GM19452 (cell line): Measurements from ENCODE around the gene CAPZB.

ENCODE experiments used
- ATAC-seq: cut with Tn5 transposase; IDR thresholded peaks from one replicate; pipeline ENCODE4 v1.9.1; 2021; ENCODE audit not compliant: unreplicated experiment

CAPZB gene

DNA sequence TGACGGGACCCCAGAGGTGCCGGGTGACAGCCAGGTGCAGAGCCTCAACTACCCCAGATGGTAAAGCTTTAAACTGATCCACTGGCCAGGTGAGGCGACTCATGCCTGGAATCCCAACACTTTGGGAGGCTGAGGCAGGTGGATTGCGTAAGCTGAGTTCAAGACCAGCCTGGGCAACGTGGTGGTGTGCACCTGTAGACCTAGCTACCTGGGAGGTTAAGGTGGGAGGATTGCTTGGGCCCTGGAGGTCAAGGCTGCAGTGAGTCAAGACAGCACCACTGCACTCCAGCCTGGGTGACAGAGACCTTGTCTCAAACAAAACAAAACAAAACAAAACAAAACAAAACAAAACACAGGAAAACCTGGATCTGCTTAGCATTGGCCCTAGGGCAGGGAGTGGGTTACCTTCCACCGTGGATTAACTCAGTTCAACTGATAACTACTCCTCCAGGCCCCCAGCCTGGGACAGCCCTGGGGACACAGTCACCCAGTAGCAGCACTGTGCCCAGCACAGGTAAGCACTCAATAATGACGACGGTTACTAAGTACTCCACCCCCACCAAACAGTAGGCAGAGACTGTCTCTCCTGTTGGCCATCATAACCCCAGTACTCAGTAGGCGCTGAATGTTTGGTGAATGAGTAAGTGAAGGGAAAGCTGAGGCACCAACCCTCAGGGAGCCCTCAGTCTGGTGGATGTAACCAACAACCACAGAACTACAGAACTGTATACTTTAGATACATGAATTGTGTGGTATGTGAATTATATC lies 151.6 kb downstream of the CAPZB start:
- no peak for ATAC-seq

DNA sequence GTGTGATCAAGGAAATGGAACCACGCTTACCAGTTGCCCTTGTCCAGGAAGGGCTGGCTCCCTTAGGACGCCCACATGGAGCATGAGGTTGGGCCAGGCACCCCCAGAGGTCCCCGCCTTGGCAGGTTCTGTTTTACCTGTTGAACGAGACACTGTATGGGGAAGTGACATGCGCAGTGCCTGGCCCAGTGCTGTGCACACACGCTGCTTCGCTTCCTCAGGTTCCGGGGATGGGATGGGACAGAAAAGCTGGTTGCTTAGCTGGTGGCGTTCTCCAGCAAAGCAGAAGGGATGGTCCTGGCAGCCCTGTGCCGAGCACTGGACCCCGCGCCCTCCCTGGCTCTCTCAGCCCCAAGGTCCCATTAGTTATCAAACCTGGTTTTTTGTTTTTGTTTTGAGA lies 152.5 kb downstream of the CAPZB start:
- no peak for ATAC-seq

DNA sequence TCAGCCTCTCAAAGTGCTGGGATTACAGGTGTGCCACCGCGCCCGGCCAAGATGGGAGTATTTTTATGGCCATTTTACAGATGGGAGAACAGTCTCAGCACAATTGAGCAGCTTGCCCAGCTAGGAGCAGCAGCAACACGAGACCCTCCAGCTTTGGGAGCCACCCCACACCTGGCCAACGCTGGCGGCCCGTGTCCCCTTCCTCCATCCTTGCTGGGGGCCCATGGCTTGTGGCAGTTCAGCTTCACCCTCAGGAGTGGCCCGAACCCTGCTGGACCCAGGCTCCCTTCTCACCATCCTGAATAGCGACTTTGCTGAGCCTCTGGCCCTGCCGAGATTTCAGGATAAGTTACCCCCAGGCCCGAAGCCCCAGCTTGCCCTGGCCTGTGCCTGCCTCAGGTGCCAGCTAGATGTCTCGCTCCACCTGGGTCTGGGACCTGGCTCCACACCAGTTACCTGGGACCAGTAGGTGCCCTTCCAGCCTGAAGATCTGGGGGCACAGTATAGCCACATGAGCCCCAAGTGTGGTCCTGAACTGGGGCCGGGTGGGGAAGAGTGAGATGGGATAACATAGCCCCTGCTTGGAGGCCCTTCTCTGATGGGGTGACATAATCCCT lies 154.0 kb downstream of the CAPZB start:
- no peak for ATAC-seq

DNA sequence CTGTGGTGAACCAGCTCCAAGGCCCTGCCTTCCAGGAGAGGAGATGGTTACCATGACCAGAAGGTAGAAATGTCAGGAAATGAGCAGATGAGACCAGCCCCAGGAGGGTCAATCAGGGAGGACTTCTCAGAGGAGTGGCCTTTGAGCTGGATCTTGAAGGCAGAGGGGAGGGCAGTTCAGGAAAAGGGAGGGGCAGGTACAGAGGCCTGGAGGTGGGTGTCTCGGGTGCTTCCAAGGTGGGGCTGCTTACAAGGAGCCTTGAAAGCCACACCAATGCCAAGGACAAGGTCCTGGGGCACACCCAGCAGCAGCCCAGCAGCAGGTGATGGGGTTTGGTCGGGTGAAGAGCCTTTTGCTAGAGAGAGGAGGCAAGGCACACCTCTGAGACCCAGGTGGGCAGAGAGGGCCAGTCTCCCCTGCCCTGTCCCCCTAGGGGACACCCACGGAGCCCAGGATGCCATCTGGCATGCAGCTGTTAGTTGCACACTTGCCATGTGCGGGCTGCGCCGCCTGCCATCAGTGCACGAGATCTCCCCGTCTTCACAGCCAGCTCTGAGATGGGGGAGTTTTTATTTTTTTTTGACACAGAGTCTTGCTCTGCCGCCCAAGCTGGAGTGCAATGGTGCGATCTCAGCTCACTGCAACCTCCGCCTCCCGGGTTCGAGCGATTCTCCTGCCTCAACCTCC lies 154.7 kb downstream of the CAPZB start:
- ATAC-seq: no peak

DNA sequence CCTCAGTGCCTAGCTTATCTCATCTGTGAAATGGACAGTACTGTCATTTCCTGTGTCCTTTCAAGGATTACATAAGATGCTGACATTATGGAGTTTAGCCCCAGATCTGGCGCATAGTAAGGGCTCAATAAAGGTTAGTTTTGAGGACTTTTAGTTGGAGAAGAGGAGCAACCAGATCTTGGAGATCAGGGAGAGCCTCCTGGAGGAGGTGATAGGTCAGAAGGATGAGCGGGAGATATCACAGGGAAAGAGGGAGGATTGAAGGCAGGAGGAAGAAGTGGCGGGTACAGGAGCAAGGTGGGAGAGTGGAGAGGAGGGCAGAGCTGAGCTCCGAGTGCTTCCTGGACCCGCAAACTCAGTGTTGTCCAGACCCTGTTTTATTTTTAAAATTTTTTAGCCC lies 155.7 kb downstream of the CAPZB start:
- ATAC-seq: no peak

DNA sequence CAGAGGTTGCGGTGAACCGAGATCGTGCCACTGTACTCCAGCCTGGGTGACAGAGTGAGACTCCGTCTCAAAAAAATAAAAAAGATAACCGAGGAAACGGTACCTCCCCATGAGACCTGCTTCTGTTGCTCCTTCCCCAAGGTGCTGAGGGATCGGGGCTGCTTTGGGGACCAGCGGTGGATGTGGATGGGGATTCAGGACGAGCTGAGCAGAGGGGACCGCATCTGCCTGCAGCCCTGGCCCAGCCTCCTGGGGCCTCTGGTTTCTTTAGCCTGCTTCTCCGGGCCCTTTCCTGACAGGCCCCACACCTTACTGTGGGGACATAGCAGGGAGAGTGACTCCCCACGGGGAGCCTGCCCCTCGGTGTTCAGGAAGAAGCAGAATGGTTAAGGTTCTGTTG lies 156.2 kb downstream of the CAPZB start:
- ATAC-seq: no peak

DNA sequence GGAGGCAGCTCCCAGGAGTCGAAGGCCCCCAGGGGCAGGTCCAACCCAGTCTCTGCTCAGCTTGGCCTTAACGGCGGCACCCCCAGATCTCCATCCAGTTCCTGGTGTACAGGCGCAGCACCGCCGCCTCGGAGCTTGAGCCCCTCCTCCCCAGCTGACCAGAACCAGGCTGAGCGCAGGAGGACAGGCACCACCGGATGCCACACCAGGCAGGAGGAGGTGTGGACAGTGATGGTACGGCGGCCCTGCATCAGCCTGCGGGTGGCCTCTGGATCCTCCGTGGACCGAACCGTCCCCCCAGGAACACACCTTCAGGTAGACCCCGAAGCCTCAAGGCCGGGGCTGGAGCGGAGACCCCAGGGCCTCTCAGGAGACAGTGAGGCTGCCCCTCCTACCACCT lies 156.9 kb downstream of the CAPZB start:
- no peak for ATAC-seq

DNA sequence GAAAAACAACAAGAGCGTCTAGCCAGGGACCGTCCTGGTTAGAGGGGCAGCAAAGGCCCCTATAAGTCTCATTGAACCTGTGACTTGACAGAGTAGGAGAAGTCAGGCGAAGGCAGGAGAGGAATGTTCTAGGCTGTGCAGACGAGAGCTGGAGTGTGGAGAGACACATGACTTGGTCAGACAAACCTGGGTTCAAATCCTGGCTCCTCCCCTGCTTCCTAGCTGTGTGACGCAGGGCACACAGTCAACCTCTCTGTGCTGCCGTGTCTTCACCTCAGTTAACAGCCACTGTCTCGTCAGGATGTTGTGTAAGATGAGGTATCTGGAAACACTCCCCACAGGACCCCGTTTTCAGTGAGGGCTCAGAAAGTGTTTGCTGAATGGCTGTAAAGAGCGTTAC lies 157.6 kb downstream of the CAPZB start:
- no peak for ATAC-seq

DNA sequence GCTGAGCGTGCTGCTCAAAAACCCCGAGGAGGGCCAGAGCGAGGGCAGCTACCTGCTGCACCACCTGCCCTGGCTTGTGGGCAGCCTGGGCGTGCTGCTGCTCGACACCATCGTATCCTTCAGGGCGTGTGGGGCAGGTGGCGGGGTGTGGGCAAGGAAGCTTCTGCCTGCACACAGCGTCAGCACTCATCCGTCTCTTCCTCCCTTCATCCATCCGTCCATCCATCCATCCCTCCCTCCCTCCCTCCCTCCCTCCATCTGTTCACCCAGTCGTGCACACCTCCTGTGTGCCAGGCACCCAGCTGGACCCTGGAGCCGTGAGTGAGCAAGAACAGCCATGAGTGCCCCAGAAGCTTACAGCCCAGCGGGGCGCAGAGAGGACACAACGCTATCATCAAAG lies 158.0 kb downstream of the CAPZB start:
- no peak for ATAC-seq

DNA sequence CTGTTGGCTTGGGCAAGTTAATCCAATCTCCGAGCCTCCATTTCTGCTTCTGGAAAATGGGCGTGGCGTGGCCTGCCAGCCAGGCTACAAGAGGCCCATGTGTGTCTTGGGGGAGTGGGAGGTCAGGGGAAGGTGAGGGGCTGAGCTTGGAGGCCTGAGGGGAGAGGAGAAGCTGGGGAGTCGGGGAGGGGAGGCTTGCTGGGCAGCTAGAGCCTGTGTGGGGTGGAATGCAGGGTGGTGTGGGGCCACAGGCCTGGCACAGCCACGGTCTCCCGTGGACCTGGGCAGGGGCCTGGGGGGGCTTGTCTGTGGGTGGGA lies 158.6 kb downstream of the CAPZB start:
- ATAC-seq: no peak

DNA sequence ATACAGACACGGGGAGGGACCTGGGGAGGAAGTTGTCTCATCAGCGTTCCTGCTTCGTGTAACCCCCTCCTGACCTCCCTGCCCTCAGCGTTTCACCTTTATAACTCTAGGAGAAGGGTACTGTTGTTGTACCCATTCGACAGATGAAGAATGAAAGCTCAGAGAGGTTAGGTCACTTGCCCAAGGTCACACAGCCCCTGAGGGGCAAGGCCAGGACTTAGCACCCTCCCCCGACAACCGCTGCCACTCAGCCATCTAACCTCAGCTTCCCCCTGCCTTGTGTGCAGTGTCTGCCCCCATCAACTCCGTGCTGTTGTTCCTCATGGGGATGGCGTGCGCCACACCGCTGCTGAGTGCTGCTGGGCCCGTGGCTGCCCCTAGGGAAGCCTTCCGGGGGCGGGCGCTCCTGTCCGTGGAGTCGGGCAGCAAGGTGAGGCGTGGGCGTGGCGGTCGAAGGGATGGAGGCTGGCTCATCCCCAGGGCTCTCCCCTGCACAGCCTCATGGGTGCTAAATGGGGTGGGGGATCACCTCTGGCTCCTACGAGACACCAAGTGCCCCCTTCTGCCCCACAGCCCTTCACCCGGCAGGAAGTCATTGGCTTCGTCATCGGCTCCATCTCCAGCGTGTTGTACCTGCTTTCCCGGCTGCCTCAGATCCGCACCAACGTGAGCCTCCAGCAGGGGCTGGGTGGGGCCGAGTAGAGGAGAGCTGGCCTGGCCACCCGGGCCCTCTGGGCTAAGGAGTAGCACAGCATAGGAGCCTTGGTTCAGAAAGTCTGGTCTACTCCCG lies 159.2 kb downstream of the CAPZB start:
- ATAC-seq: no peak

DNA sequence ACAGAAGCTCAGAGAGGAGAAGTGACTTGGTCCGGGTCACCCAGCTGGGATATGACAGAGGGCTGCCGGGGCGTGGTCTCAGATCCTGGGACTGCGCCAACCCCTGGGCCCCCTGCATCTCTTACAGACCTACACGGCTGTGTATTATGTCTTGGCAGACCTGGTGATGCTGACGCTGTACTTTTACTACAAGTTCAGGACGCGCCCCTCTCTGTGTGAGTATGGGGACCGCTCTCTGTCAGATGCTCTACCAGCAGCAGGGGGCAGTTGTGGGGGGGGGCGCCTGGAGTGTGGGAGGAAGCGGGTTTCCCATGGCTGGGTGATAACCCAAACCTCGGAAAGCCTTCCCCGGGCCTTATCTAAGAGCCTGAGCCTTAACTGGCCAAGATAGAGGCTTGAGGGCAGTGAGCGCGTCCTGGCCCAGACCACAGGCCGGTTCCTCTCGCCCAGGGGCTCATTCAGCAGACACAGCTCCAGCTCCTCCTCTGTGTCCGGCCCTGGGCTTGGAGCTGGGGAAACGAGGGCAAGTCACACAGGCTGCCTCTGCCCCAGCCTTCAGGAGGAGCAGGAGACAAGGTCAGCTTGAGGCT lies 159.9 kb downstream of the CAPZB start:
- no peak for ATAC-seq

DNA sequence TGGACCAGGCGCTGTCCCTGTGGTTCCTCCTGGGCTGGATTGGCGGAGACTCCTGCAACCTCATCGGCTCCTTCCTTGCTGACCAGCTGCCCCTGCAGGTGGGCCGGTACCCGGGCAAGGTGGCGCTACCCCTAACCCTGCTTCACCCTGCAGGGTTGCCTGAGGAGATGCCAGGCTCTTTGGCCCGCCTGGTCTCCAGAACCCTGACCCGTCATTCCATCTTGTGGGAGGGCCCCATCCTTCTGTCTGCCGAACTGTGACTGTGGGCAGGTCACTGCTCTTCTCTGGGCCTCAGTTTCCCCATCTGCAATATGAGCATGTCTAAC lies 160.7 kb downstream of the CAPZB start:
- ATAC-seq: no peak

DNA sequence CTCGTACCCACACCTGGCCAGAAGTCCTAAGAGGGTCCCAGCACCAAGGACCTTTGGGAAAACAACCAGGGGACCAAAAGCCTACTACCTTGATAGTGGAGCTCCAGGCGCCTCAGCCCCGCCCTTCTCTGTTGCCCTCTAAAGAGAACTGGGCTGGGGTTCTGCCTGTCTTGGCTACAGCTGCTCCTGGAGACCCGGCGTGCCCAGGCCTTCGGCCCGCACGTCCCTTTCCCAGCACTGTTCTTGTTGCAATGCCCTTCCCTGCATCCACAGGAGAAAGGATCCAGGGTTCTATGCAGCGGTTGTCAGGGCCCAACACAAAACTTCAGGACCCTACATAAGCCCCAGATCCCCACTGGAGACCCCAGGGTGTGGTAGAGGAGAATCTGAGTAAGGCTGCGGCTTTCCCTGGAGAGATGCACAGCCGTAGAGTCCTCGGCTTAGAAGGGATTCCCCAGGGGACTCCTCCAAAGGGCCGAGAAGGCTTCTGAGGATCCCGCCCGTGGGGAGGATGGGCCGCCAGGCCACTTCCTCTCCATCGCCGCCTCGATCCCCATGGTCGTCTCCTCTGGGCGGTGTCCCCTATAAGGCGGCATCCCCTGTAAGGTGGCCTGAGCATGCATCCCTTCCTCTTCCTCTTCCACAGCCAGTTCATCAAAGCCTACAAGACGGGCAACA lies 161.2 kb downstream of the CAPZB start:
- ATAC-seq: no peak

DNA sequence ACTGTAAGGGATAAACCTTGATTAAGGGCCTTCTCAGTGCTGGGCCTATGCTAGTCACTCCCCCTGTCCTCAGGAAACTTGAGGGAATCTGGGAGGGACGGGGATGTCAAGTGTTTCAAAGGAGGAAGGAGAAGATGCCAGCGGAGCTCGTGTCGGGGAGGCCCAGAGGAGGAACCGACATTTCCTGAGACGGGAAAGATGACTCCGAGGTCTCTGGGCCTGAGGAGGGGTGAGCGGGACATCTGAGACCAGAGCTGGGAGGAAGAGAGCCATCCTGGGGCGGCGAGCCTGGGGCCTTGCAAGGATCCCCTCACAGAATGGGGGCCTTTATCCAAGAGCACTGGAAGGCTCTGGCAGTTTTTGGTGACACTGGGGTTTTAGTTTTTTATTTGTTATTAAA lies 162.9 kb downstream of the CAPZB start:
- no peak for ATAC-seq

DNA sequence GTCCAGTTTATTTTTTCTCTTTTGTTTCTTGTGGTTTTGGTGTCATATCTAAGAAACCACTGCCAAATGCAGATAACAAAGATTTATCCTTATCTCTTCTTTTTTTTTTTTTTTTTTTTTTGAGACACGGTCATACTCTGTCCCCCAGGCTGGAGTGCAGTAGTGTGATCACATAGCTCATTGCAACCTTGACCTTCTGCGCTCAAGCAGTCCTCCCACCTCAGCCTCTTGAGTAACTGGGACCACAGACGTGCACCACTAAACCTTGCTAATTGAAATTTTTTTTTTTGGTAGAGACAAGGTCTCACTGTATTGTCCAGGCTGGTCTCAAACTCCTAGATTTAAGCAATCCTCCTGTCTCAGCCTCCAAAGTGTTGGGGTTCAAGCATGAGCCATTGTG lies 164.3 kb downstream of the CAPZB start:
- no peak for ATAC-seq

DNA sequence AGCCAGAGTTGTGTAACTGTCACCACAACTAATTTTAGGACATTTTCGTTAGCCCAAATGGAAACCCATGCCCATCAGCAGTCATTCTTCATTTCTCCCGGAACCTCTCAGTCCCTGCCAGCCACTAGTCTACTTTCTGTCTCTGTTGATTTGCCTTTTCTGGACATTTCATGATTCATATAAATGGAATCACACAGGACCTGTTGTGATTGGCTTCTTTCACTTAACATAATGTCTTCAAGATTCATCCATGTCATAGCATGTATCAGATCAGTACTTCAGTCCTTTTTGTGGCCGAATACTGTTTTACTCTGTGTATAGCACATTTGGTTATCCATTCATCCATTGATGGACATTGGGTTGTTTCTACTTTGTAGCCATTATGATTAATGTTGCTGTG lies 166.1 kb downstream of the CAPZB start:
- no peak for ATAC-seq

DNA sequence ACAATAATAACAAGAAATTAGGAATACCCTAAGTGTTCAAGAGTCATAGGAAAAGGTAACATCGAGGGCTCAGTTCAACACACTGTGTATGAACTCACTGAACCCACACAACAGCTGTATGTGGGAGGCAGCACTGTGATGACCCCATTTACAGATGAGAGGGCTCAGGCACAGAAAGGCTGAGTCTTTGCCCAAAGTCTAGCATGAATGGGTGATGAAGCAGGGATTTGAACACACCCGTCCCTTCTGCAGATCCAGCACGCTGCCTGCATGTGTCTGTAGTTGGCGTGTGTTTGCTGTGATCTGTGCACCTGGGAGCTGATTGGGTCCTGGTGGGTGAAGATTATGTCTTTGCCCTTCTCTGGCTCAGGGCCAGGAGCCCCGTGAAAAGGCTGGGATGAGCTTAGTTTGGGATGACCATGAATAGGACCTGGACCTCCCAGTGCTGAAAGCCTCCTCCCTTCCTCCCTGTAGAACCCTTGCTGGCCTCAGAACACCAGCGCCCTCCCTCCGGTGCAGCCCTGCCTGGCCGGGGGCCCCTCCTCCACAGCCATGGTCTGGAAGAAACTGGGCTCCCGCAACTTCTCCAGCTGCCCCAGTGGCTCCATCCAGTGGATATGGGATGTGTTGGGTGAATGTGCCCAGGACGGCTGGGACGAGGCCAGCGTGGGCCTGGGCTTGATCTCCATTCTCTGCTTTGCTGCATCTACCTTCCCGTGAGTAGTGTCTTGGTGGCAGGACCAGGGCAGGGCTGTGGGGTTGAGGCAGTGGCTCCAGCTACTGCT lies 168.0 kb downstream of the CAPZB start:
- ATAC-seq: no peak

DNA sequence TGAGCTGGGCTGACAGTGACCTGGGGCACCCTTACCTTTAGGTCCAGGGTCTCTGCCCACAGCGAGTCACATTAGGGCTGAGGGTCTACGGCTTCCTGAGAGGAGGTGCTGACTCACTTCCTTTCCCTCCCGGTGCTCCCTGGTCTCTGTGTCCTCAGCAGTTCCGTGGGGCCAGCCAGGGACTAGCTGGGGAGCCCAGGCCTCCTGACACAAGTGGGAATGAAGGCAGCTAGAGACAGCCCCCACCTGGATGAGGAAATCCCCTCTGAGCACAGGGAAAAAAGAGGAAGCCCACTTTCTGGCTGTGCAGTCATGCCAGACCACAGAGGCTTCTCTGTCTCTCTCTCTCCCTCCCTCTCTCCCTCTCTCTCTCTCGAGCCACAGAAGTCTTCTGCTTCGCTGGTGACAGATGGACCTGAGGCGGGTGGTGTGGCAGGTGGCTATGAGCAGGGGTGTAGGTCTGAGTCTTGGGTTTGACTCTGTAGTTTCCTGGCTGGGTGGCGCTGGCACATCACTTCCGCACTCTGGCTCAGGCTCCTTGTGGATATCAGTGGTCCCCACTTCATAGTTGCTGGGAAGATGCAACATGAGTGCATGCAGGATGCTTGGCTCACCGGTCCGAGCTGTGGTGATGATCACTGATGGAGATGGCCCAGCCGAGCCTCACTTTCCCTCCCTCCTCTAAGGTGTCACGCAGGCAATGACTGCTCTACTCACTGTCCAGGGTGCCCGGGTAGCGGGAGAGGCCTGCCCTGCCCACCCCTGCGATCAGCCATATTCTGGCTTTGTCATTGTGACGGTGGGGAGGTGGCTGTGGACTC lies 169.8 kb downstream of the CAPZB start:
- no peak for ATAC-seq
